GM11168 (cell line): Measurements from ENCODE around the gene GKN2.

ENCODE experiments used
- in situ Hi-C: fragments of 300-500 bp; cut with MboI; formaldehyde crosslinking; loops from one replicate; pipeline ENCODE4 v1.12.0; 2022; ENCODE audit warnings: low sequenced_read_pairs; ENCODE audit not compliant: unreplicated experiment

The GKN2 gene

GRCh38 chr2:68952887-68953521 is at the start of gene GKN2:
TSS of gene GKN2 (minus strand) at chr2:68952893. CDS start at chr2:68952861, 32 bp downstream.
- in situ Hi-C loops, result no loop called here

GRCh38 chr2:69001879-69002278 is 49.2 kb upstream of the GKN2 start:
- in situ Hi-C loops, result no loop called here

GRCh38 chr2:68997401-68997800 is 44.7 kb upstream of the GKN2 start:
- in situ Hi-C loops, result no loop called here

GRCh38 chr2:68995916-68996315 is 43.2 kb upstream of the GKN2 start:
- in situ Hi-C loops, result no loop called here

GRCh38 chr2:68994864-68995263 is 42.2 kb upstream of the GKN2 start:
- in situ Hi-C loops, result no loop called here

GRCh38 chr2:68993660-68994059 is 41.0 kb upstream of the GKN2 start:
- in situ Hi-C loops, result no loop called here

GRCh38 chr2:68992933-68993332 is 40.2 kb upstream of the GKN2 start:
- in situ Hi-C loops, result no loop called here

GRCh38 chr2:68992341-68992740 is 39.6 kb upstream of the GKN2 start:
- in situ Hi-C loops, result no loop called here

GRCh38 chr2:68989035-68989434 is 36.3 kb upstream of the GKN2 start:
- in situ Hi-C loops, result no loop called here

- in situ Hi-C loops, result no loop called here
These were observed 34.4 kb upstream of the GKN2 start for GRCh38 chr2:68987021-68987503.

- in situ Hi-C loops, result no loop called here
These were observed 28.3 kb upstream of the GKN2 start for GRCh38 chr2:68980956-68981355.

- in situ Hi-C loops, result no loop called here
These were observed 25.4 kb upstream of the GKN2 start for GRCh38 chr2:68978098-68978497.

- in situ Hi-C loops, result no loop called here
These were observed 24.8 kb upstream of the GKN2 start for GRCh38 chr2:68977453-68977852.

GRCh38 chr2:68975844-68976243 is 23.2 kb upstream of the GKN2 start:
- in situ Hi-C loops, result no loop called here

- in situ Hi-C loops, result no loop called here
These were observed 22.4 kb upstream of the GKN2 start for GRCh38 chr2:68974946-68975665.

- in situ Hi-C loops, result no loop called here
These were observed 21.6 kb upstream of the GKN2 start, which contains the start of gene GKN1 for GRCh38 chr2:68974251-68974650. TSS of gene GKN1 (plus strand) at chr2:68974636. CDS start at chr2:68974678, 42 bp downstream.

GRCh38 chr2:68971591-68972231 is 19.0 kb upstream of the GKN2 start:
- in situ Hi-C loops, result no loop called here

GRCh38 chr2:68970566-68971265 is 18.0 kb upstream of the GKN2 start:
- in situ Hi-C loops, result no loop called here

- in situ Hi-C loops, result no loop called here
These were observed 17.2 kb upstream of the GKN2 start for GRCh38 chr2:68969736-68970490.

- in situ Hi-C loops, result no loop called here
These were observed 15.5 kb upstream of the GKN2 start for GRCh38 chr2:68968221-68968620.
